ENCODE results near the gene CARMIL3.

DNA sequence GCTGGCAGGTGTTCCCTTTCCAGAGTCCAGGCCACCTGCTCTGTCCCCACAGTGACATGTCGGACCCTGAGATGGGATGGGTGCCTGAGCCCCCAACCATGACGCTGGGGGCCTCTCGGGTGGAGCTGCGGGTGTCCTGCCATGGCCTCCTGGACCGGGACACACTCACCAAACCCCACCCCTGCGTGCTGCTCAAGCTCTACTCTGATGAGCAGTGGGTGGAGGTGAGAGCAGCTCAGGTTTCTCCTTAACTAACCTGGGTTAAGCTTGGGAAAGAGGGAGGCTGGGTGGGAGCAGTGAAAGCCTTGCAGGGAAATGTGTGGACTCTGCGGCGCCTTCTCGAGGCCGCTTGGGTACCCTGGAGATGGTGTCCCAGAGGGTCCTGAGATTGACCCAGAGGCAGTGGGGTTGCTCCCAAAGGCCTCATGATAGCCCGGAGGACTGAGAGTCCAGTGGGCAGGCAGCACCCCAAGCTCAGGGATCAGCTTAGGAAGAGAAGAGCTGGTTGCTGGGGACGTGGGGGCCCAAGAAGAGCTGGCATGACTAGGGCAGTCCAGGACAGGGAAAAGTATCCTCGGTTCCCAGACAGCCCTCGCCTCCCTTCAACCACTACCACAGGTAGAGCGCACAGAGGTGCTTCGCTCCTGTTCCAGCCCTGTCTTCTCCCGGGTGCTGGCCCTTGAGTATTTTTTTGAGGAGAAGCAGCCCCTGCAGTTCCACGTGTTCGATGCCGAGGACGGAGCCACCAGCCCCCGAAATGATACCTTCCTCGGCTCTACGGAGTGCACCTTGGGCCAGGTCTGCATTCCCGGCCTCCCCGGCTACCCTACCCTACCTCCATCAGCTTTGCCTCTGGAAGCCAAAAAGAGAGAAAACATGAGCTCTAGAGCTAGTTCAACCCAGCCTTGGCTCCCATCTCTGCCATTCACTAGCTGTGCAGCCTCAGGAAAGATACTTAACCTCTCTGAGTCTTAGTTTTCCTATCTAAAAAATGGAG lies 21.4 kb downstream of the CARMIL3 start:
- TF ChIP-seq, protein P1, sequence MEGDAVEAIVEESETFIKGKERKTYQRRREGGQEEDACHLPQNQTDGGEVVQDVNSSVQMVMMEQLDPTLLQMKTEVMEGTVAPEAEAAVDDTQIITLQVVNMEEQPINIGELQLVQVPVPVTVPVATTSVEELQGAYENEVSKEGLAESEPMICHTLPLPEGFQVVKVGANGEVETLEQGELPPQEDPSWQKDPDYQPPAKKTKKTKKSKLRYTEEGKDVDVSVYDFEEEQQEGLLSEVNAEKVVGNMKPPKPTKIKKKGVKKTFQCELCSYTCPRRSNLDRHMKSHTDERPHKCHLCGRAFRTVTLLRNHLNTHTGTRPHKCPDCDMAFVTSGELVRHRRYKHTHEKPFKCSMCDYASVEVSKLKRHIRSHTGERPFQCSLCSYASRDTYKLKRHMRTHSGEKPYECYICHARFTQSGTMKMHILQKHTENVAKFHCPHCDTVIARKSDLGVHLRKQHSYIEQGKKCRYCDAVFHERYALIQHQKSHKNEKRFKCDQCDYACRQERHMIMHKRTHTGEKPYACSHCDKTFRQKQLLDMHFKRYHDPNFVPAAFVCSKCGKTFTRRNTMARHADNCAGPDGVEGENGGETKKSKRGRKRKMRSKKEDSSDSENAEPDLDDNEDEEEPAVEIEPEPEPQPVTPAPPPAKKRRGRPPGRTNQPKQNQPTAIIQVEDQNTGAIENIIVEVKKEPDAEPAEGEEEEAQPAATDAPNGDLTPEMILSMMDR (IDR thresholded peaks at IDR 0.05): no peak
- TF ChIP-seq ZFX (IDR thresholded peaks at IDR 0.05; ENCODE audit: borderline replicate concordance): no peak
